A549 (cell line): ENCODE data around the gene MARK3.

Source experiments
- BHLHE40 ChIP-seq: IDR thresholded peaks from 2 replicates; pipeline ENCODE4 v1.6.1; 2012; ENCODE audit warnings: low read depth, low read length, inconsistent platforms
- CEBPB ChIP-seq, 2 experiments: fragments of >200 bp in 1 of 2; sonication (Bioruptor Twin) in 1 of 2; formaldehyde crosslinking in 1 of 2; IDR thresholded peaks; 2 replicates each; pipeline ENCODE4 v1.6.1; 2012 to 2016
- CHD2 ChIP-seq: fragments of 150-350 bp; IDR thresholded peaks from 2 replicates; pipeline ENCODE4 v1.6.1; 2014; ENCODE audit warnings: low read length; ENCODE audit not compliant: partially characterized antibody
- CTCF ChIP-seq: fragments of >200 bp; sonication (Bioruptor Twin); formaldehyde crosslinking; IDR thresholded peaks from 3 replicates; pipeline ENCODE4 v1.5.1; 2016
- MAX ChIP-seq: IDR thresholded peaks from 2 replicates; pipeline ENCODE4 v1.6.1; 2012
- MYC ChIP-seq: IDR thresholded peaks from 2 replicates; pipeline ENCODE4 v1.6.1; 2012; ENCODE audit warnings: mild to moderate bottlenecking, inconsistent platforms, low read length, improper control_type of control experiment, borderline replicate concordance
- POLR2A ChIP-seq: IDR thresholded peaks from 2 replicates; pipeline ENCODE4 v1.6.1; 2012; ENCODE audit warnings: mild to moderate bottlenecking, low read length
- RAD21 ChIP-seq, 2 experiments: fragments of >200 bp in 1 of 2; sonication (Bioruptor Twin) in 1 of 2; formaldehyde crosslinking in 1 of 2; IDR thresholded peaks in 1 of 2; conservative IDR thresholded peaks in 1 of 2; 2 replicates in 1 of 2; 3 replicates in 1 of 2; pipeline ENCODE4 v1.6.1; 2012 to 2018; ENCODE audit warnings: inconsistent platforms in 1 of 2

GRCh38 chr14:103508521-103509329 lies 123.5 kb downstream of the MARK3 start:
- TF ChIP-seq CTCF (no peak), POLR2A (no peak), MAX (no peak), MYC (no peak), BHLHE40 (no peak), RAD21 (conservative IDR thresholded peaks at IDR 0.05 in 1 of 2, IDR thresholded peaks at IDR 0.05 in 1 of 2) (no peak), CHD2 (no peak), CEBPB (IDR thresholded peaks at IDR 0.05) (no peak)
